ENCODE results near the gene SLC28A1.

DNA sequence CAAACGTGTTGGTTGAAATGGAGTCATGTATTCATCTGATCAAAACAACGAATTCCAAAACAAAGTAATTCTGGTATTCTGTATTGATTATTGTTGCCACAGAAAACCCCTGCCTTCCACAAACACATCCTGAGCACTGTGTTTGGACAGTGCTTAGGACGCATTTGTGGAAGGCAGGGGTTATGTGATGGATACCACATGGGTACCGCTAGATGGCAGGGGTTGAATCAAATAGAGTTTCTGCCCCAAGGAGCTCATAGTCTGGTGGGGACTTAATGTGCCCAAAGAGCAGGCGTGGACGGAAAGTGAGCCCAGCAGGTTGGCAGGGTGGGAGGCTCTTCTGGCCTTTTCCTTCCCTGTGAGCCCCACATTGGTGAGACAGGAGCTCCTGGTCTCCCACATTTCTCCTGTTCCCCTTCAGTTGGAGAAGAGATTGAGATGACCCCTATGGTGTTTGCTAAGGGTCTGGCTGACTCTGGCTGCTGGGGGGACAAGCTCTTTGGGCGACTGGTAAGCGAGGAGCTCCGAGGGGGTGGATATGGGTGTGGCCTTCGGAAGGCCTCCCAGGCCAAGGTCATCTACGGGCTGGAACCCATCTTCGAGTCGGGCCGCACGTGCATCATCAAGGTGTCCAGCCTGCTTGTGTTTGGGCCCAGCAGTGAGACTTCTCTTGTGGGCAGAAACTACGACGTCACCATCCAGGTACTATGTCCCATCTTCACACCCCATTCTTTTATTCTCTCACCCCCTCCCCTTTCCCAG, 22.1 kb upstream of the SLC28A1 start:
- TF ChIP-seq, protein P1, sequence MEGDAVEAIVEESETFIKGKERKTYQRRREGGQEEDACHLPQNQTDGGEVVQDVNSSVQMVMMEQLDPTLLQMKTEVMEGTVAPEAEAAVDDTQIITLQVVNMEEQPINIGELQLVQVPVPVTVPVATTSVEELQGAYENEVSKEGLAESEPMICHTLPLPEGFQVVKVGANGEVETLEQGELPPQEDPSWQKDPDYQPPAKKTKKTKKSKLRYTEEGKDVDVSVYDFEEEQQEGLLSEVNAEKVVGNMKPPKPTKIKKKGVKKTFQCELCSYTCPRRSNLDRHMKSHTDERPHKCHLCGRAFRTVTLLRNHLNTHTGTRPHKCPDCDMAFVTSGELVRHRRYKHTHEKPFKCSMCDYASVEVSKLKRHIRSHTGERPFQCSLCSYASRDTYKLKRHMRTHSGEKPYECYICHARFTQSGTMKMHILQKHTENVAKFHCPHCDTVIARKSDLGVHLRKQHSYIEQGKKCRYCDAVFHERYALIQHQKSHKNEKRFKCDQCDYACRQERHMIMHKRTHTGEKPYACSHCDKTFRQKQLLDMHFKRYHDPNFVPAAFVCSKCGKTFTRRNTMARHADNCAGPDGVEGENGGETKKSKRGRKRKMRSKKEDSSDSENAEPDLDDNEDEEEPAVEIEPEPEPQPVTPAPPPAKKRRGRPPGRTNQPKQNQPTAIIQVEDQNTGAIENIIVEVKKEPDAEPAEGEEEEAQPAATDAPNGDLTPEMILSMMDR (IDR thresholded peaks at IDR 0.05; ENCODE audit: borderline replicate concordance, extremely low read depth, low read length, poor library complexity, severe bottlenecking) = no peak
- TF ChIP-seq EZH2 (IDR thresholded peaks at IDR 0.05; ENCODE audit: borderline replicate concordance, low read depth, low read length, severe bottlenecking) = no peak

Measured in DND-41 (cell line).